Chondrocyte (in vitro differentiated cells): Measurements from ENCODE around the gene RAD51B. TPM values are rescaled to one million over a fixed set of nuclear protein-coding genes. Genes with fewer than 3 reads are reported as not detected.

Experiments
- DNase-seq: peaks from one replicate; pipeline ENCODE4 v3.0.0; 2021; ENCODE audit warnings: mixed read lengths, low spot score
- H3K27ac Mint-ChIP-seq: one replicate; pipeline ENCODE4 v1.8.0; 2021; ENCODE audit warnings: mild to moderate bottlenecking, moderate library complexity, mixed read lengths; ENCODE audit not compliant: unreplicated experiment
- H3K27me3 Mint-ChIP-seq: 2 replicates; pipeline ENCODE4 v1.8.0; 2021; ENCODE audit warnings: low read depth, mixed read lengths
- H3K36me3 Mint-ChIP-seq: 2 replicates; pipeline ENCODE4 v1.8.0; 2021; ENCODE audit warnings: low read depth, mixed read lengths
- H3K4me1 Mint-ChIP-seq: 2 replicates; pipeline ENCODE4 v1.8.0; 2021; ENCODE audit warnings: low read depth, mild to moderate bottlenecking, mixed read lengths
- H3K4me3 Mint-ChIP-seq: one replicate; pipeline ENCODE4 v1.8.0; 2021; ENCODE audit warnings: mild to moderate bottlenecking, moderate library complexity, mixed read lengths; ENCODE audit not compliant: unreplicated experiment
- H3K9me3 Mint-ChIP-seq: 2 replicates; pipeline ENCODE4 v1.8.0; 2021; ENCODE audit warnings: low read depth, mixed read lengths
- total RNA-seq: library from RNA; stranded (reverse); gene quantifications from 3 replicates; pipeline ENCODE4 v1.2.1, GENCODE V29; 2021
- TF ChIP-seq, protein P1 (sequence below): fragments of 200-600 bp; sonication (generic); IDR thresholded peaks from 2 replicates; pipeline ENCODE4 v1.5.0; 2021; ENCODE audit warnings: antibody characterized with exemption, mild to moderate bottlenecking, moderate library complexity

The RAD51B gene
- total RNA-seq, 1 donor from 2014 or later = 8.2 TPM

DNA sequence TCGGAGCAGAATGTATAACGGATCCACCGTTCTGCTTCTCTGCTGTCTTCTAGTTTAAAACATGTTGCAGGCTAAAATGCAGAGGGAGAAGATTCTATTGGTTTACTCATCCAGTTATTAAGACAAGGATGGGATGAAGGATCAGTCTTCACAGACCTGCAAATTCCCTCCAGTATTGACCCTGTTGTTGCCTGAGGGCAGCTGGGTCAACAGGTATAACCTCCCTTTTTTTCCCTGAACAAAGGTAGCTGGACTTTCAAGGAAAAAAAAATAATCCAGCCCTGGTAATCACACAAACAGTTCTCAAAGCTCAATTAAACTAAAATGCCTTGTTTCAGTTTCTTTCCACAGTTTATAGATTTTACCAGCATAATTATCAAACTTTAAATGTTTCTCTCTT, 492.7 kb downstream of the RAD51B start:
- TF ChIP-seq, protein P1, sequence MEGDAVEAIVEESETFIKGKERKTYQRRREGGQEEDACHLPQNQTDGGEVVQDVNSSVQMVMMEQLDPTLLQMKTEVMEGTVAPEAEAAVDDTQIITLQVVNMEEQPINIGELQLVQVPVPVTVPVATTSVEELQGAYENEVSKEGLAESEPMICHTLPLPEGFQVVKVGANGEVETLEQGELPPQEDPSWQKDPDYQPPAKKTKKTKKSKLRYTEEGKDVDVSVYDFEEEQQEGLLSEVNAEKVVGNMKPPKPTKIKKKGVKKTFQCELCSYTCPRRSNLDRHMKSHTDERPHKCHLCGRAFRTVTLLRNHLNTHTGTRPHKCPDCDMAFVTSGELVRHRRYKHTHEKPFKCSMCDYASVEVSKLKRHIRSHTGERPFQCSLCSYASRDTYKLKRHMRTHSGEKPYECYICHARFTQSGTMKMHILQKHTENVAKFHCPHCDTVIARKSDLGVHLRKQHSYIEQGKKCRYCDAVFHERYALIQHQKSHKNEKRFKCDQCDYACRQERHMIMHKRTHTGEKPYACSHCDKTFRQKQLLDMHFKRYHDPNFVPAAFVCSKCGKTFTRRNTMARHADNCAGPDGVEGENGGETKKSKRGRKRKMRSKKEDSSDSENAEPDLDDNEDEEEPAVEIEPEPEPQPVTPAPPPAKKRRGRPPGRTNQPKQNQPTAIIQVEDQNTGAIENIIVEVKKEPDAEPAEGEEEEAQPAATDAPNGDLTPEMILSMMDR = no peak
- Mint-ChIP-seq H3K36me3 (peaks cover 1% of the 10 kb centered on the region), H3K27me3 (no peaks in the 10 kb centered on the region), H3K4me3 (no peak overlapping the region), H3K27ac (no peak overlapping the region), H3K9me3 (no peaks in the 10 kb centered on the region), H3K4me1 (peaks cover 19% of the 10 kb centered on the region)
- DNase-seq = no peak

DNA sequence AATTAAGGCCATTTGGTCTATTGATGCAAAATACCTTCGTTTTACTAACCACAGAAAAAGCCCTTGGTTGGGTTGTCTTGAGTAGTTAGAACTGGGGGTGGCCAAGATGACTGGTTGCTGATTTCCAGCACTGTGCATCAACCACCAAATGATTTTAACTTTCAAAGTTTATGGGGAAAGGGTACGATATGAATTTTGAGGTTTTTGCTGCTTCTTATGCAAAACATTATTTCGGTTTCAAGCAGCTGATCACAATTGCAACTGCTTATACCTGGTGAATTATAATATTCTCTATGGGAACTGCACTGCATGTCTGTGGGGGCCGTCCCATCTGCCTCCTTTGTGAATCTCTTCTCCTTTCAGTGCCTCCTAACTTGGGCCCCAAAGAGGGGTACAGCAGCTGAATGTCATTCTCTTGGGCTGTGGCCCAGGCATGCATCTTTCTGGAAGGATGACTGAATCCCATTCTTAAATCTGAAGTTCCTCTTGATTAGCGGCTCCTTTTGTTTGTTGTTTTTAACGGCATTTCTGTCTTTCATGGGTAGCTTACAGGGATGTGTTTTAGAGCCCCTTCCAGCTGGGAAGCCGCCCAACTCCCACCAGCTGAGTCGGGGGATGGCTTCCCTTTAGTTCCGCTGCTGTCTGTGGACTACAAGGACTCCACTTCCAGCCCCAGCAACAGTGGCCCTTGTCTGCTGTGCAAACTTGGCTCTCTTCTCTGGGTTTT, 493.5 kb downstream of the RAD51B start:
- TF ChIP-seq, protein P1 = no peak
- peaks cover 1% of the 10 kb centered on the region for H3K36me3 Mint-ChIP-seq
- DNase-seq = no peak
- H3K4me1 Mint-ChIP-seq = peaks cover 11% of the 10 kb centered on the region
- no peaks in the 10 kb centered on the region for H3K27me3 Mint-ChIP-seq
- no peak overlapping the region for H3K27ac Mint-ChIP-seq
- H3K9me3 Mint-ChIP-seq = no peaks in the 10 kb centered on the region
- no peak overlapping the region for H3K4me3 Mint-ChIP-seq

DNA sequence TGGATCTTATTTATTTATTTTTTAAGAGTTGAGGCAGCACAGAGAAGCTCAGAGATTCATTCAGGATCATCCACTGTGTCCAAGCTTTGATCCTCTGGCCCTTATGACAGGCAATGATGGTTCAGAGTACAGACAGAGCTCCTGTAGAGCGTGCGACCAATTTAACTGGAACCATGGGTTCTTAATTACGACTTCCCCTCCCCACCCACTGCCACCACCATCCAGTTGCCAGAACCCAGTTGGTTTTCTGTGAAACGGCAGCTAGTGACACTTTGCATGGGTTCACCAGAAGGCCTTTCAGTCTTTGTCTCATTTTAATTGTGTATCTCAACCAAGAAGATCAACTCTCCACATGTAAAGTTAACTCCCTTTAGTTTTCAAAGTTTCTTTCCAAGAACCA, 495.1 kb downstream of the RAD51B start:
- TF ChIP-seq, protein P1 = no peak
- no peaks in the 10 kb centered on the region for H3K27me3 Mint-ChIP-seq
- no peak overlapping the region for H3K4me3 Mint-ChIP-seq
- DNase-seq = no peak
- H3K9me3 Mint-ChIP-seq = no peaks in the 10 kb centered on the region
- peaks cover 11% of the 10 kb centered on the region for H3K4me1 Mint-ChIP-seq
- peaks cover 1% of the 10 kb centered on the region for H3K36me3 Mint-ChIP-seq
- H3K27ac Mint-ChIP-seq = no peak overlapping the region

DNA sequence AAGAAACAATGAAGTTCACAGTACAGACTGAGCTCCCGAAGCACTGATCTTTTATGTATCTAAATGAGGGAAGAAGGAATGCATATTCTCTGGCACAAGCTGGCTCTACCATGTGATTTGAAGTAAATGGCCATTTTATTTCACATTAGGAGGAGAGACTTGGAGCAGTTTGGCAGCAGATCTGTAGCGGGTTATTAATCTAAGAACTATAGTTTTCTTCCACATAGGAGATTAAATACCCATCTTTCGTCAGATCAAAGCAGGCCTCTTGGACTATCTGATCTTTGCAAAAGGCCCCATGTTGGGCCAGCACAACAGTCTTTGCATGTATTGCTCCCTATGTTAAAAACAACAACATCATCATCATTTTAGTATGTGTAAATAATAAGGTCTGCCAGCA, 495.5 kb downstream of the RAD51B start:
- Mint-ChIP-seq H3K27me3 (no peaks in the 10 kb centered on the region), H3K36me3 (peaks cover 1% of the 10 kb centered on the region), H3K9me3 (no peaks in the 10 kb centered on the region), H3K27ac (no peak overlapping the region), H3K4me3 (no peak overlapping the region), H3K4me1 (peaks cover 11% of the 10 kb centered on the region)
- DNase-seq = no peak
- TF ChIP-seq, protein P1 = no peak

DNA sequence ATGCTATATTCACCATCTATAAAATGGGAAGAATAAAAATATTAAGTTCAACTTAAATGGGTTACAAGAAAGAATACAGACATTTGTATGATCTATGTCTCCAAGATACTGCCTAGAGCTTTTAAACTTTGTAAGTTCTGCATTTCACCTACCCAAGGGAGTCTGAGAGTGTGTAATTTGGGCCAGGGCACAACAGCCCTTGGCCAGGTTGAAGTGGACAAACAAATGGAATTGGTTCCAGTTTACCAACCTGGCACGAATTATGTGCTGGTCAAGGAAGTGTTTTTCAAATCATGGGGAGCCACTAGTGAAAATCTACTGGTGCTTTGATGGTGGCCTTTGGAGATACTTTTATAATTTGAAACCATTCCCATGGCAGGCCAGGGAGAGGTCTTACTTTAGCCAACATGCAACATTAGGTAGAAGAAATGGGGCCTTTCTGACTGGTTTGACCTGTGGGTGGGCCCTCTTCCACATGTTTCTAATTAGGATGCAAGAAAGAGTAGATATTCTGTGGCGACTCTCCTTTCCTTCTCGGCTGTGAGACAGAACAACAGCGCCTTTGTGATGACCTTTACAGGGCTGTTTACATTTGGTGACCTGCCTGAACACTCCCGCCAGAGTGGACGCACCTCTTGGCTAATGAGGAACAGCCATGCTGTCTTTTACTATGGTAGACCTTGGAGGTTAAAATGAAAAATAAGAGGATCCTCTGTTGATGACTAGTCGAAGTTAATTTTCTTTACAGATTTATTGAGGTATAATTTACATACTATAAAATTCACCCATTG, 496.7 kb downstream of the RAD51B start:
- H3K36me3 Mint-ChIP-seq = peaks cover 1% of the 10 kb centered on the region
- no peak for DNase-seq
- H3K9me3 Mint-ChIP-seq = no peaks in the 10 kb centered on the region
- H3K4me3 Mint-ChIP-seq = no peak overlapping the region
- TF ChIP-seq, protein P1 = no peak
- no peaks in the 10 kb centered on the region for H3K27me3 Mint-ChIP-seq
- H3K27ac Mint-ChIP-seq = no peak overlapping the region
- peaks cover 18% of the 10 kb centered on the region for H3K4me1 Mint-ChIP-seq
